ENCODE data around the gene IGFBPL1. TPM values are rescaled to one million over a fixed set of nuclear protein-coding genes. Genes with fewer than 3 reads are reported as not detected.

IGFBPL1 gene
- total and polyA plus RNA-seq, 2 donors (not counting 1 experiment from before 2014, with no cell fraction given), result not detected

DNA sequence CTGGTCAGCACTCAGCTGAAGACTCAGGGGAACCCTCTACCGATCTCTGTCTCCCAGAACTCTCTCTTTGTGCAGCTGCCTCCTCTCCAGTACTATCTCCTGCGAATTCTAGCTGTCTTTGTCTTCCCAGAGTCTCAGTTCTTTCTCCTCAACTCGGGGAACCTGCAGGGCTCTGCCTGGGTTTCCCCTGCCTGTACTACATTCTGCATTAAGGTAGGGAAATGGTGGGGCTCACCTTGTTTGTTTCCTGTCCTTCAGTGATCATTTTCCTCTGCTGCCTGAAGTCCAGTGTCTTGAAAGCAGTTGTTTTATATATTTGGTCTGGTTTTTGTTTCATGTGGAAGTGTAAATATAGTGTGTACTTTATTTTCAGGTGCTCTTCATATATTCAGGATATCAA lies 43.1 kb upstream of the IGFBPL1 start:
- Histone ChIP-seq H4K20me1 (ENCODE audit: control insufficient read depth, insufficient read depth, low read length, poor library complexity, severe bottlenecking) (no peaks in the 10 kb centered on the region), H3K27ac (ENCODE audit: low read length in 2 of 2) (no peak overlapping the region), H3K36me3 (replicated peaks in 1 of 2; ENCODE audit: control extremely low read depth in 1 of 2, control insufficient read depth in 1 of 2, extremely low read depth in 1 of 2, insufficient read depth in 2 of 2, low read length in 1 of 2) (no peaks in the 10 kb centered on the region), H3K9ac (ENCODE audit: low read length) (no peak overlapping the region), H2AFZ (ENCODE audit: insufficient read depth, low read depth, low read length, poor library complexity, severe bottlenecking) (no peak overlapping the region), H3K4me3 (ENCODE audit: control extremely low read depth in 1 of 5, extremely low read depth in 1 of 5, insufficient read depth in 1 of 5, low read depth in 2 of 5, low read length in 4 of 5) (no peak overlapping the region), H3K4me1 (ENCODE audit: control insufficient read depth in 2 of 2, insufficient read depth in 2 of 2, low read length in 2 of 2) (no peaks in the 10 kb centered on the region), H3K27me3 (replicated peaks in 1 of 4; ENCODE audit: control extremely low read depth in 1 of 4, control insufficient read depth in 3 of 4, insufficient read depth in 4 of 4, low read length in 3 of 4) (peaks cover 0 to 5% (median 2%) of the 10 kb centered on the region in 4 experiments), H3K9me3 (ENCODE audit: control extremely low read depth in 1 of 3, control insufficient read depth in 2 of 3, insufficient read depth in 1 of 3, low read length in 2 of 3) (peaks cover 3 to 8% (median 3%) of the 10 kb centered on the region in 3 donors), H3K4me2 (replicated peaks; ENCODE audit: low read depth, low read length, poor library complexity, severe bottlenecking) (no peak overlapping the region), H3K79me2 (ENCODE audit: control insufficient read depth, insufficient read depth, low read length) (no peaks in the 10 kb centered on the region)
- CTCF ChIA-PET, result no interaction called here
- intact Hi-C loops (cut with micrococcal nuclease), result no loop called here
- H3K4me1 Mint-ChIP-seq, result no peaks in the 10 kb centered on the region
- H3K4me3 Mint-ChIP-seq, result no peak overlapping the region
- 50% methylated on average over 1 of the region's 3 CpGs for WGBS (ENCODE audit: insufficient coverage)
- no peak for DNase-seq
- POLR2A ChIA-PET, result no interaction called here
- H3K27me3 Mint-ChIP-seq, result peaks cover 39% of the 10 kb centered on the region
- H3K9me3 Mint-ChIP-seq (ENCODE audit: insufficient read depth), result peaks cover 8% of the 10 kb centered on the region
- H3K27ac Mint-ChIP-seq, result no peak overlapping the region
- TF ChIP-seq, protein P1, sequence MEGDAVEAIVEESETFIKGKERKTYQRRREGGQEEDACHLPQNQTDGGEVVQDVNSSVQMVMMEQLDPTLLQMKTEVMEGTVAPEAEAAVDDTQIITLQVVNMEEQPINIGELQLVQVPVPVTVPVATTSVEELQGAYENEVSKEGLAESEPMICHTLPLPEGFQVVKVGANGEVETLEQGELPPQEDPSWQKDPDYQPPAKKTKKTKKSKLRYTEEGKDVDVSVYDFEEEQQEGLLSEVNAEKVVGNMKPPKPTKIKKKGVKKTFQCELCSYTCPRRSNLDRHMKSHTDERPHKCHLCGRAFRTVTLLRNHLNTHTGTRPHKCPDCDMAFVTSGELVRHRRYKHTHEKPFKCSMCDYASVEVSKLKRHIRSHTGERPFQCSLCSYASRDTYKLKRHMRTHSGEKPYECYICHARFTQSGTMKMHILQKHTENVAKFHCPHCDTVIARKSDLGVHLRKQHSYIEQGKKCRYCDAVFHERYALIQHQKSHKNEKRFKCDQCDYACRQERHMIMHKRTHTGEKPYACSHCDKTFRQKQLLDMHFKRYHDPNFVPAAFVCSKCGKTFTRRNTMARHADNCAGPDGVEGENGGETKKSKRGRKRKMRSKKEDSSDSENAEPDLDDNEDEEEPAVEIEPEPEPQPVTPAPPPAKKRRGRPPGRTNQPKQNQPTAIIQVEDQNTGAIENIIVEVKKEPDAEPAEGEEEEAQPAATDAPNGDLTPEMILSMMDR (IDR thresholded peaks at IDR 0.05), result no peak
- TF ChIP-seq EZH2 (IDR thresholded peaks at IDR 0.05; ENCODE audit: borderline replicate concordance, insufficient read depth, low read depth, low read length, poor library complexity, severe bottlenecking), result no peak
- ATAC-seq (ENCODE audit: low read depth), result no peak

DNA sequence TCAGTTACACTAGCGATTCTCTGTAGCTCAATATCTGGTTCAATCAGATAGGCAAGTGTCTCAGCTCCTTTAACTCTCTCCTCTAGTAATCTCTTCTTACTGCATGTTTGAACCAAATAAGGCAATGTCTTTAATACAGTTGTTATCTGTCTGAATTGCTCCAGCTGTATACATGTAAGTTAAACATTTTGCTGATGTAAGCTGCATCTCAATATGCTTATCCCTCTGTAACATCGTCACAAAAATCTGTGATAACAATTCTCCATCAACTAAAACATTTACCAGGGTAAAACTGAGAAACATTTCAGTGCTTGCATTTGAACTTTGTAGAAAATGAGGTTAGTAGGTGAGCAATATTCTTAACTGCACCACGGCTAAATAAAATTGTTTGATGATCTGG lies 29.6 kb upstream of the IGFBPL1 start:
- Histone ChIP-seq H3K9ac (ENCODE audit: low read length) (no peak overlapping the region), H3K27me3 (replicated peaks in 1 of 4; ENCODE audit: control extremely low read depth in 1 of 4, control insufficient read depth in 3 of 4, insufficient read depth in 4 of 4, low read length in 3 of 4) (peaks cover 0 to 7% (median 2%) of the 10 kb centered on the region in 4 experiments), H3K4me1 (ENCODE audit: control insufficient read depth in 2 of 2, insufficient read depth in 2 of 2, low read length in 2 of 2) (no peaks in the 10 kb centered on the region), H4K20me1 (ENCODE audit: control insufficient read depth, insufficient read depth, low read length, poor library complexity, severe bottlenecking) (no peaks in the 10 kb centered on the region), H3K79me2 (ENCODE audit: control insufficient read depth, insufficient read depth, low read length) (no peaks in the 10 kb centered on the region), H2AFZ (ENCODE audit: insufficient read depth, low read depth, low read length, poor library complexity, severe bottlenecking) (no peak overlapping the region), H3K36me3 (replicated peaks in 1 of 2; ENCODE audit: control extremely low read depth in 1 of 2, control insufficient read depth in 1 of 2, extremely low read depth in 1 of 2, insufficient read depth in 2 of 2, low read length in 1 of 2) (no peaks in the 10 kb centered on the region), H3K27ac (ENCODE audit: low read length in 2 of 2) (no peak overlapping the region), H3K9me3 (ENCODE audit: control extremely low read depth in 1 of 3, control insufficient read depth in 2 of 3, insufficient read depth in 1 of 3, low read length in 2 of 3) (peaks cover 0 to 12% (median 0%) of the 10 kb centered on the region in 3 donors), H3K4me3 (ENCODE audit: control extremely low read depth in 1 of 5, extremely low read depth in 1 of 5, insufficient read depth in 1 of 5, low read depth in 2 of 5, low read length in 4 of 5) (no peak overlapping the region), H3K4me2 (replicated peaks; ENCODE audit: low read depth, low read length, poor library complexity, severe bottlenecking) (no peak overlapping the region)
- Mint-ChIP-seq H3K4me1 (no peaks in the 10 kb centered on the region), H3K27ac (no peak overlapping the region), H3K9me3 (ENCODE audit: insufficient read depth) (peaks cover 4% of the 10 kb centered on the region), H3K27me3 (peaks cover 26% of the 10 kb centered on the region), H3K4me3 (no peak overlapping the region)
- TF ChIP-seq, protein P1 (IDR thresholded peaks at IDR 0.05), result no peak
- ATAC-seq (ENCODE audit: low read depth) (no peak), DNase-seq (no peak)
- CTCF ChIA-PET, result no interaction called here
- POLR2A ChIA-PET, result no interaction called here
- intact Hi-C loops (cut with micrococcal nuclease), result no loop called here
- WGBS (ENCODE audit: insufficient coverage), result 78% methylated on average over 1 of the region's 3 CpGs

Measured in B cell (primary cell).